ENCODE measurements around the gene GALNT9. TPM values are rescaled to one million over a fixed set of nuclear protein-coding genes. Genes with fewer than 3 reads are reported as not detected.

Gene GALNT9
- total and polyA plus RNA-seq, 8 donors: 0.17 to 5.0 (median 2.8) TPM; not detected in 1

DNA sequence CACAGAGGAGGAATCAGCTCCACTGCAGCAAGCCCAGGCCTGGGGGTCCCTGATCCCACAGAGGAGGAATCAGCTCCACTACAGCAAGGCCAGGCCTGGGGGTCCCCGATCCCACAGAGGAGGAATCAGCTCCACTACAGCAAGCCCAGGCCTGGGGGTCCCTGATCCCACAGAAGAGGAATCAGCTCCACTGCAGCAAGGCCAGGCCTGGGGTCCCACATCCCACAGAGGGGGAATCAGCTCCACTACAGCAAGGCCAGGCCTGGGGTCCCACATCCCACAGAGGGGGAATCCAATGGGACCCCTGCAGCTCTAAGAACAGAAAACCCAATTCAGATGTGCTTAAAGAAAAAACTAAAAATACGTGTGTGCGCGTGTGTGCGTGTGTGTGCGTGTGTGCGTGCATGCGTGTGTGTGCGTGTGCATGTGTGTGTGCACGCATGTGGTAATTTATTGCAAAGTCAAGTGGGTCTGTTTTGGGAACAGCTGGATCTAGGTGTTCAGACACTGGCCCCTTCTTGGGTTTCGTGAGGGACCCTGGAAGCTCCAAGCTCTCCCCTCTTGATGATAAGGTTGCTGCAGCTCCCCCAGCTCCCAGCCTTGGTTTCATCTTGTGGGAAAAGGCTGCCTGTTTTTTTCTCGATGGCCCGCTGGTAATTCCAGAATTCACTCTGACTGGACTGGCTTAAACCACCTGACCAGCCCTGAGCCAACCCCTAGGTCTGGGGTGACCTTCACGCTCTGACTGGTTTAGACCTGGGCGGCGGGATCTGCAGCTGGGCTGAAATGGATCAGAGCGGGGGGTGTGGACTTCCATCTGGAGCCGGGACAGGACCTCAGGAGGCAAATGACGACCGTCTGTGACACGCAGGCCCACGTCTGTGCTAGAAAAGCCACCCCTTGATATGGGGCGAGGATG lies 47.1 kb downstream of the GALNT9 start:
- DNase-seq (peak in 1 of 4 donors; percentile 31), ATAC-seq (no peak)
- H3K27me3 ChIP-seq: peaks cover 12 to 97% of the 10 kb centered on the region in 2 donors
- H3K4me1 ChIP-seq: no peaks in the 10 kb centered on the region
- no peaks in the 10 kb centered on the region for H3K9me3 ChIP-seq
- no peaks in the 10 kb centered on the region for H3K36me3 ChIP-seq
- H3K27ac ChIP-seq: no peak overlapping the region
- no peak overlapping the region for H3K4me3 ChIP-seq
- intact Hi-C loops (cut with DNase I): no loop called here
- TF ChIP-seq, protein P1, sequence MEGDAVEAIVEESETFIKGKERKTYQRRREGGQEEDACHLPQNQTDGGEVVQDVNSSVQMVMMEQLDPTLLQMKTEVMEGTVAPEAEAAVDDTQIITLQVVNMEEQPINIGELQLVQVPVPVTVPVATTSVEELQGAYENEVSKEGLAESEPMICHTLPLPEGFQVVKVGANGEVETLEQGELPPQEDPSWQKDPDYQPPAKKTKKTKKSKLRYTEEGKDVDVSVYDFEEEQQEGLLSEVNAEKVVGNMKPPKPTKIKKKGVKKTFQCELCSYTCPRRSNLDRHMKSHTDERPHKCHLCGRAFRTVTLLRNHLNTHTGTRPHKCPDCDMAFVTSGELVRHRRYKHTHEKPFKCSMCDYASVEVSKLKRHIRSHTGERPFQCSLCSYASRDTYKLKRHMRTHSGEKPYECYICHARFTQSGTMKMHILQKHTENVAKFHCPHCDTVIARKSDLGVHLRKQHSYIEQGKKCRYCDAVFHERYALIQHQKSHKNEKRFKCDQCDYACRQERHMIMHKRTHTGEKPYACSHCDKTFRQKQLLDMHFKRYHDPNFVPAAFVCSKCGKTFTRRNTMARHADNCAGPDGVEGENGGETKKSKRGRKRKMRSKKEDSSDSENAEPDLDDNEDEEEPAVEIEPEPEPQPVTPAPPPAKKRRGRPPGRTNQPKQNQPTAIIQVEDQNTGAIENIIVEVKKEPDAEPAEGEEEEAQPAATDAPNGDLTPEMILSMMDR (IDR thresholded peaks at IDR 0.05): no peak

GRCh38 chr12:132281038-132281437 lies 48.4 kb downstream of the GALNT9 start:
- Histone ChIP-seq H3K4me1 (no peaks in the 10 kb centered on the region), H3K36me3 (no peaks in the 10 kb centered on the region), H3K27me3 (peaks cover 12 to 97% of the 10 kb centered on the region in 2 donors), H3K27ac (no peak overlapping the region), H3K9me3 (no peaks in the 10 kb centered on the region), H3K4me3 (no peak overlapping the region)
- DNase-seq: peak in 1 of 4 donors; percentile 66
- ATAC-seq: no peak
- TF ChIP-seq, protein P1 (IDR thresholded peaks at IDR 0.05): no peak
- intact Hi-C loops (cut with DNase I): no loop called here

DNA sequence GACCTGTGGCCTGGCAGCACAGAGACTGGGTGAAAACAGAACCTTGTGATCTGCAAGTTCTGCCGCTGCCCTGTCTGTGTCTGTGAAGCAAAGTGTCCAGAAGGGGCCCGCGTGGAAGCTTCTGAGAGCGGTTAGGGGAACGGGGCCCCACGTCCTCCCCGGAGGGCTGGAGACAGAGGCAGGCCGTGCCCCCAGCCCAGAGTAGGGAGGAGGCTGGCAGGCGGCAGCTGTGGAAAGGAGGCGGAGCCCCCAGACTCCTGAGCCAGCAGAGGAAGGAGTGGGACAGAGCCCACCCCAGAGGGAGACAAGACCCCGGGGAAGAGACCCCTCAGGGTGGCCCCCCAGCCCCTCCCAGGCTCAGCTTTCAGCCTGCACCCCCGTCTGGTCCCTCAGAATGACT lies 49.0 kb downstream of the GALNT9 start:
- no peaks in the 10 kb centered on the region for H3K36me3 ChIP-seq
- TF ChIP-seq, protein P1 (IDR thresholded peaks at IDR 0.05): no peak
- no peaks in the 10 kb centered on the region for H3K4me1 ChIP-seq
- no peak overlapping the region for H3K4me3 ChIP-seq
- intact Hi-C loops (cut with DNase I): no loop called here
- no peak for ATAC-seq
- H3K27ac ChIP-seq: no peak overlapping the region
- peak in 1 of 4 donors; percentile 50 for DNase-seq
- H3K9me3 ChIP-seq: no peaks in the 10 kb centered on the region
- peaks cover 12 to 97% of the 10 kb centered on the region in 2 donors for H3K27me3 ChIP-seq

- ATAC-seq (no peak), DNase-seq (no peak)
- Histone ChIP-seq H3K4me1 (no peaks in the 10 kb centered on the region), H3K27ac (no peak overlapping the region), H3K27me3 (peaks cover 12 to 97% of the 10 kb centered on the region in 2 donors), H3K4me3 (no peak overlapping the region), H3K36me3 (no peaks in the 10 kb centered on the region), H3K9me3 (no peaks in the 10 kb centered on the region)
- intact Hi-C loops (cut with DNase I): no loop called here
- TF ChIP-seq, protein P1 (IDR thresholded peaks at IDR 0.05): no peak
Measured at GRCh38 chr12:132279930-132280329, 49.5 kb downstream of the GALNT9 start.

- peaks cover 12 to 97% of the 10 kb centered on the region in 2 donors for H3K27me3 ChIP-seq
- H3K27ac ChIP-seq: no peak overlapping the region
- intact Hi-C loops (cut with DNase I): no loop called here
- no peaks in the 10 kb centered on the region for H3K4me1 ChIP-seq
- TF ChIP-seq, protein P1 (IDR thresholded peaks at IDR 0.05): no peak
- DNase-seq (peak in 3 of 4 donors; percentile 62 to 98 (median 95)), ATAC-seq (peak; percentile 56)
- H3K36me3 ChIP-seq: no peaks in the 10 kb centered on the region
- no peaks in the 10 kb centered on the region for H3K9me3 ChIP-seq
- H3K4me3 ChIP-seq: no peak overlapping the region
Measured at GRCh38 chr12:132279184-132279889, 50.1 kb downstream of the GALNT9 start.

All from left lung (tissue), 10 donors.